Activated CD8-positive, alpha-beta memory T cell treated with anti-CD3 and anti-CD28 coated beads, Interleukin-2, amount 50 U/mL, for 24 hours (primary cell): ENCODE data around the gene FLNB.
"Not testable (repeated sequence)": the region's sequence is repeated elsewhere in the genome, so short reads cannot be mapped to it uniquely, and the experiment has no call there.

Source experiments
- DNase-seq: peaks from one replicate; pipeline ENCODE4 v3.0.0-alpha.2; 2020; ENCODE audit errors: extremely low read depth

Gene FLNB

DNA sequence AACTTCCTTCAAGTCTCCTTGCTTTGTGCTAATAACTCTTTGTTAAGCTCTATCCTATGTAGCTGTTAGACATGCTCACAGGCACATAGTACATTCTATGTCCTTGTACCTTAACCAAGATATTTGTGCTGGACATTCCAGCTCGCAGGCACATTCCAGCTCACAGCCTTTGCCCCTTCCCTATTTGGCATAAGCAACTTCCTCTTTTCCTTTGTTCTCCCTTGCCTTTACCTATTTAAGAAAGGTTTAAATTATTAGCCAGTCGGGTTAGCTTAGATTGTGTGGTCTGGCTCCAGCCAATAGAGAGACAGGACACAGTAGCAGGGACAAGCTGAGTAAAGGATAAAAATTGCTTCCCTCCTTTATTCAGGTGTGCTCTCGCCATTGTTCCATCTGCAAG is 193.2 kb downstream of the FLNB start:
- not testable (repeated sequence) for DNase-seq

DNA sequence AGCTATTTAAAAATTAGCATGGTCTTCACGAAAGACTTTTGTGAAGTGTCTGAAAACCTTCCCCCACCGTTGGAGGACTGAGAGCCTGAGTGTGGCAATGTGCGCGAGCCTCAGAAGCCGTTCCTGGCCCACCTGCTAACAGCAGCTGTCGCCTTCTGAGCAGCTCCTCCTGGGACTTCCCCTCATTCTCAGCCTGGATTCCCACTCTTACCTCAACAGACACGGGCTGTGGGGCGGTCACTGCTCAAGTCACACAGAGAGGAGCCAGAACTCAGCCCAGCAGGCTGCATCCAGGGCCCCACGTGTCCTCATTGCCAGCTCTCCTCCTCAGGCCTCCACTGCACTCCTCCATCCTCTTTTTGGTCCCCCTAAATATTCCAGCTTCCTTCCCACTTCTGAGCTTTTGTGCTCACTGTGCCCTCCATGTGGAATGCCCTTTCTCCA is 194.7 kb downstream of the FLNB start:
- DNase-seq: no peak

DNA sequence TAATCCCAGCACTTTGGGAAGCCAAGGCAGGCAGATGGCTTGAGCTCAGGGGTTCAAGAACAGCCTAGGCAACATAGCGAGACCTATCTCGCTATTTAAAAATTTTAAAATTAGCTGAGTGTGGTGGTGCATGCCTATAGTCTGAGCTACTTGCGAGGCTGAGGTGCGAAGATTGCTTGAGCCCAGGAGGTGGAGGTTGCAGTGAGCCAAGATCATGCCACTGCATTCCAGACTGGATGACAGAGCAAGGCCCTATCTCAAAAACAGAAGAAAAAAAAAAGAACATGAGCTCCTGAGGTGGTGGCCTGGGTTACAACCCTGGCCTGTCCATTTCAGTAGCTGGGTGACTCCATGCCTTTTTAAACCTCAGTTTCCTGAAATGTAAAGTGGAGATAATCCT is 195.3 kb downstream of the FLNB start:
- no peak for DNase-seq

DNA sequence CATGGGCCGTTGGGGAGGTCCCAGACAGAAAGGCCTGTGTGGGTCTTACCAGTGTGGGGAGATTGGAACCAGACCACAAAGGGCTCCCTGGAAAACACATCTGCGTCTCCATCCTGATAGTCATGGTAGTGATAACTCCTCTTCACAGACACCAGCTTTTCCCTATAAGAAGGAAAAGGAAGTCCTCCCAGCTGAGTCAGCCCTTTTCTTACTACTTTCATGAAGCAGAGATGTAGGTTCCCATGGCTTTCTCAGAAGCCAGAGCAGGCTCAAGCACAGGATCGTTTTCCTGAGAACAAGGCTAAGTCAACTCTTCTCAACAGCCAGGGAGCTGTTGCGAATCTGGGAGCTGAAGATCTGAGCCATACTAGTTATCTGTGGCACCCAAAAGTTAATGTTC is 196.5 kb downstream of the FLNB start:
- no peak for DNase-seq

DNA sequence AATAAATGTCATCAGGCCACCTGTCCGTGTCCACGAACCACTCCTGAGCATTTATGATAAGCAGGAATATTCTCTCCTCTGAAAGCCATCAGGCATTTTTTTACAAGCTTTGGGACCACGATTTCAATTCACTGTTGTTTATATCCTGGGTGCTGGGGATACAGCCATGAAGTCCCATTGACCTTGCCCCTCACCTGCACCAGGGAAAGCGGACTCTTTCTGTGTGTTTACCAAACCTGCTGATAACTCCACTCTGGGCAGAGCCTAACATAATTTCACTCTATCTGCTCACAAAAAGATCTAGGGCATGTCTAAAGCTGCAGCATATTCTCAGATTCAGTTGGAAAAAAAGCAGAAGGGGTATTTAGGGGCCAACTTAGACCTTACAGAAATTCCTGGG is 197.8 kb downstream of the FLNB start:
- no peak for DNase-seq

DNA sequence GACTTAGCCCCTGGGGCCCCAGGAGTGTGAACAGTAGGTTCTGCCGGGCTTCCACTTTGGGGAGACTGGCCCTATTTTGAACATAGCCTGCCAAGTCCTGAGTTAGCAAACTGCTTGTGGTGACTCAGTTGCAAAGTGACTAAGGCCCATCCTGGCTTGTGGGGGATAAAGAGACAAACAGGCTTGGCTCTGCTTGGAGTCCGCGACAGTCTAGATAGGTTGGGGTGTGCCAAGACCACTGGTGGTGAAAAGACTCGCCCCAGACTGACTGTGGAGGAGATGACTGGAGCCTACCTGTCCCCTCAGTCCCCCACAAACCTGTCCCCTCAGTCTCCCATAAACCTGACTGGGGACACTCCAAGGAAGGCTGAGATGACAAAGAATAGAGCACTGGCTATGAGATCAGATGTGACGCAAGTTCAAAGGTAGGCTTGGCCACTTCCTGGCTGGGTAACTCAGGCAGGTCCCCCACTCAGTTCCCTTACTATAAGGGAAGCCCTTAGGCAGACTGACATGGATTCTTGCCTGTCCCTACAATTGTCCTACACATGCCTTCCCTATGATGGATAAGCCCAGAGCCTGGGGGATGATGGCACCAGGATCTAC is 198.3 kb downstream of the FLNB start:
- no peak for DNase-seq

DNA sequence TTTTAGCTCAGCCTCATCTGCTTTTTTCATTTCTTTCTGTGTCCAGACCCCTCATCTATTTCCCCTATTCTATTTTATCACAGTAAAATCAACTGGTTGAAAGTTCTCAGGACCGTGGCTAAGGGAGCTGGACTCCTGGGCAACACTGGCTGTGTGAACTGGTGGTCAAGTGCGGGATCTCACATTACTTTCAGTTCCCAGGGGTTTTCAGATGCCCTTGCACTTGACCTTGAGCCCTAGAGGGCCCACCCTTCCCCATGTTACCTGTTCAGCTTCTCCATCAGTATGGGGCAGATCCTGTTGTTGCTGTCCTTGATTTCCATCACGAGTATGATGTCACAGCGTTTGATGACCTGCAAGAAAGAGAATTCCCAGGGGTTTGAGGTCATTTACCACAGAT is 199.7 kb downstream of the FLNB start:
- no peak for DNase-seq

DNA sequence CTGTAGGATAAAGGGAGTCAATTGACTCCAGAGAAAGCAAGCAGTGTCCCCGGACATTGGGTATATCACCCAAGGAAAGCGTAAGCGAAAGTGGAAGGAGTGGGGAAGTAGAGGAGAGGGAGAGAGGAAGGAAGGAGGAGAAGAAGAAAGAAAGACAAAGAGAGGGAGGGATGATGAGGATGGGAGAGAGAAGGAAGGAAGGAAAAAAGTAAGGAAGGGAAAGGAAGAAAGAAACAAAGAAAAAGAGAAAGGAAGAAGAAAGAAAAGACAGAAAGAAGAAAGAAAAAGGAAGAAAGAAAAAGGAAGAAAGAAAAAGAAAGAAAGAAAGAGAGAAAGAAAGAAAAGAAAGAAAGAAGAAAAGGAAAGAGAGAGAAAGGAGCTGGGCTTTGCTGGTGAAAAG is 201.7 kb downstream of the FLNB start:
- DNase-seq: no peak

DNA sequence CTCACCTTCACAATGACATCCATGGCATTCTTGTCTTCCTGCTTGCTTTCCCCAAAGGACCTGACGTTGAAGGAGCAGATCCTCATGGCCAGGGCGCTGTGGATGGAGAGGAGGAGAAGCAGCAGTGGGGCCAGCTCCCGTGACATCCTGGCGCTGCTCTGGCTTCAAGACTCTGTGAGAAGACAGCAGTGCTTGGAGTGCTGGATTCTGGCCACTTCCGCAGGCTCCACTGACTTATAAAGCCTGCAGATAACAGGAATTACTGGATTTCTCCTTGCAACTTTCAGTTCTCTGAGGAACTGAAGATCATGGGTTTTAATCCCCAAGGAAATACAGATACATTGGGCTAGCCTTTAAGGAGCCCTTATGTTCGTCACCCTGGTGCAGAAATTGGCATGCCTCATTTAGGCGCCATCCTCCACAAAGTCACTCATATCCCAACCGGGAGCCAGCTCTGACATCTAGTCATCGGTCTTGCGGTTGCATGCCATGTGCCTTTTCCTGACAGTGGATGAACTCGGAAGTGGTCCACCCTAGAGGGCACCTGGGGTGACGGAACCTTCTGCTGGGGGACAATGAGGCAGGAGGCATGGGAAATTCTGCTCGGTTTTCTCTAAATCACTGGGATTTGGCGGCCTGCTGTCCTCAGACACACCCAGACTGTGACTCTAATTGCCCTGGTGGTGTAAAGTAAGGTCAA is 202.7 kb downstream of the FLNB start, which contains the start of gene DNASE1L3:
Gene DNASE1L3 (minus strand): TSS at position 212 of the 700 bp plus-strand sequence. CDS start 66 bp downstream, at position 146.
- no peak for DNase-seq

DNA sequence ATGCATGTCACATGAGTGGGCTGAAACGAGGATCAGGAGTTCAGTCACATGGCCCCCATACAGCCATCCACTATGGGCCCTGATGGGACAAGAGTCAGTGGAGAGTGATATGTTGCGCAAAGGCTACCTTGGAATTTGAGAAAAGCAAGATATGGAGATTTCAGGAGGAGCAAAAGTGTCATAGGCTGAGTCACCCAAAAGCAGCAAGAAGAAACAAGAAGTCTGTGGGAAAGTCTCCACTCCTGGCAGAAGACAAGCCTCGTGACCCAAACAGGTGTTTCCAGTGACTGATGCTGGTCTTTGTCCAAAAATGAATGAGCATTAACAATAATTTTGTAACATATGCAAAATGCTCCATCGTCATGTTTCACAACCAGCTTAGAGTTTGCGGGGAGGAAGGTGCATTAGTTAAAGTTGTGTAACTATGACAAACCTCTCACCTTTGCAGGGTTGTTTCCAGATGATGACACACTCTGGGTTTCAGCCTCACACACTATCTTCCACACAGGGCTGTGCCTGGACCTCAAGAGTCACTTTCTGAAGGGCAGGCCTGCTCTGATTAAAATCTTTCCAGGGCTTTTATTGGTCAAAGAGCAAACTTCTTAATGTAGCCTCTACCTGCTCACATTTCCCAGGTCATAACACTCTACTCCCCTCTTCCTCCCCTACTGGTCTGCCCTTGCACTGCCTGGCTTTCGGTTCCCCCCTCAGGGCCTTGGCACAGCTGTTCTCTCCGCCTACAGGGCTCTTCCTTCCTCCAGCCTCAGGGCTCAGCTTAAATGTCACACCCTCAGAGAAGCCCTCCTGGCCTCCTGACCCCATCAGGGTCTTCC is 206.5 kb downstream of the FLNB start:
- DNase-seq: no peak

DNA sequence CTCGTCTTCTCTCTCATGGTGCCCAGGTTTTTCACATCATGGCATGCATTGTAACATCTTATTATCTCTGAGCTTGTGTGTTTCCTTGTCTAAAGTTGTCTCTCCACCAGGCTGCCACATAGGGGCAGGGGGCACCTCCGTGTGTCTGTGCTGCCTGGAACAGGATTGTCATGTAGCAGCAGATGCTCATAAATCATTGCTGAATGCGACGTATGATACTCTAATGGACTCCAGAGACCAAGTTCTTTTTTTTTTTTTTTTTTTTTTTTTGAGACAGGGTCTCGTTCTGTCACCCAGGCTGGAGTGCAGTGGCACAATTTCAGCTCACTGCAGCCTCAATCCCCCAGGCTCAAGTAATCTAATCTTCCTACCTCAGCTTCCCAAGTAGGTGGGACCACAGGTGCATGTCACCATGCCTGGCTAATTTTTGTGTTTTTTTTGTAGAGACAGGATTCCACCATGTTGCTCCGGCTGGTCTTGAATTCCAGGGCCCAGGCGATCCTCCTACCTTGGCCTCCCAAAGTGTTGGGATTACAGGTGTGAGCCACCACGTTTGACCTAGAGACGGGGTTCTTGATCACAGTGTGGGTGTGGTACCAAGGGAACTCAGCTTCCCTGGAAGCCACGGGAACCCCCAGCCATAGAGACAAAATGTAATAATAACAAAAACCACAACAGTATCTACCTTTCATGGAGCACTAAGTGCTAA is 207.2 kb downstream of the FLNB start:
- DNase-seq: no peak

DNA sequence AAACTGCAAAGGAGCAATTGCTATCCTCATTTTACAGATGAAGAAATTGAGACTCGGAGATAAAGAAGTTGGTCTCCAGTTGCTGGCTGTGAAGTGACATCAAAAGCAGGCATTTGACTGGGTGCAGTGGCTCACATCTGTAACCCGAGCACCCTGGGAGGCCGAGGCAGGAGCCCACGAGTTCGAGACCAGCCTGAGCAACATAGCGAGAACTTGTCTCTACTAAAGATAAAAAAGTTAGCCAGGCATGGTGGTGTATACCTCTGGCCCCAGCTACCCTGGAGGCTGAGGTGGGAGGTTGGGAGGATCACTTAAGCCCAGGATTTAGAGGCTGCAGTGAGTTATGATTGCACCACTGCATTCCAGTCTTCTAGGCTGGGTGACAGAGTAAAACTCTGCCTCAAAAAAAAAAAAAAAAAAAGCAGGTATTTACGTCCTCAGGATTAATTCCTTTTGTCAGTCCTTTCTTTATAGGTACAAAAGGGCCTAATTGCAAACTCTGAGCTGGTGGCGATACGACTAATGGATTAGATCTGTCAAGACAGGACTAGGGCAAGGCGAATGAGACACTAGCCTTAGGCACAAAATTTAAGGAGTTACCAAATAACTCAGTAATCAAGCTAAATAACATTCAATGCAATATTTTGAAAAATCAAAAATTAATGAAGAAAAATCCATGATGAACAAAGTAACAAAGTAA is 208.4 kb downstream of the FLNB start:
- DNase-seq: no peak

DNA sequence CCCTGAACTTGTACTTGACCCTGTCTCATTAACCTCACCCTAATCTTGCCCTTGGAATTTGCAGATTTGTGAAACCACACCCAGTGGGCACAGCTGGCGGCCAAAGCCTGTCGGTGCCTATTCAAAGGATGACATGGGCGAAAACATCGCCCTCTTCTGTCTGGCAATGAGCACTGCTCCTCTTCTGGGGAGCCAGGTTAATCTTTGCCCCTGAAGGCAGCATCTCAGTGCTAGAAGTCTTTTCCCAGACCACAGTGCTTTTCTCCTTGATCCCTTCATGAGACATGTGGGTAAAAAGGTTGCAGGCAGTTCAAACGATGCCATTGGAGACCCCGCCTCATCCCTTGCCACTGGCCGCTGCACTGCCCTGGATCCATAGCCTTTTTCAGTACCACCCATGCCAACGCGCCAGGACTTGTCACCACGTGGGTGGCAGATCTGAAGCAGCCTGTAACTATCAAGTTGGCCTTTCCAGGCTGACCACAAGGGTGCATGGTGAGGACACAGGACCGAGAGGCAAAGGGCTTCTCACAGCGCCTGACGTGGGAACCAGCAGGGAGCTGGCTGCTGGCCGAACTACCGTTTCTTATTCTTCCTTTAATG is 209.1 kb downstream of the FLNB start:
- no peak for DNase-seq

DNA sequence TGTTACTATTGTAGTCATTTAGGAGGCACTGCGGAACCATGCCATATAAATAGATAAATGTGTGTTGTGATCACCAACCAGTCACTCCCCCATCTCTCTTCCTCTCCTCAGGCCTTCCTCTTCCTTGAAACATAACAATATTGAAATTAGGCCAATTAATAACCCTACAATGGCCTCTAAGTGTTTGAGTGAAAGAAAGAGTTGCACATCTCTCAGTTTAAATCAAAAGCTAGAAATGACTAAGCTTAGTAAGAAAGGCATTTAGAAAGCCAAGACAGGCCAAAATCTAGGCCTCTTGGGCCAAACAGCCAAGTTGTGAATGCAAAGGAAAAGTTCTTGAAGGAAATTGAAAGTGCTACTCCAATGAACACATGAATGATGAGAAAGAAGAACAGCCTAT is 210.7 kb downstream of the FLNB start:
- no peak for DNase-seq
